Ovary (tissue), 9 donors: ENCODE results near the gene TMEM74B. TPM values are rescaled to one million over a fixed set of nuclear protein-coding genes. Genes with fewer than 3 reads are reported as not detected.

Experiments used
- DNase-seq, 5 donors: peaks; one replicate each; pipeline ENCODE4 v3.0.0-alpha.2; 2019 to 2020
- H3K27ac ChIP-seq, 2 donors: fragments of 200-600 bp; one replicate each; pipeline versions ENCODE4 v1.5.1 to v1.8.0; 2019 to 2022
- H3K27me3 ChIP-seq: fragments of 200-600 bp; one replicate; pipeline ENCODE4 v1.8.0; 2022
- H3K36me3 ChIP-seq: fragments of 200-600 bp; sonication (generic); one replicate; pipeline ENCODE4 v1.5.1; 2019
- H3K4me1 ChIP-seq: one replicate; pipeline ENCODE4 v1.8.1; 2013; ENCODE audit warnings: mild to moderate bottlenecking, moderate library complexity; ENCODE audit not compliant: insufficient read depth
- H3K4me3 ChIP-seq: fragments of 200-600 bp; sonication (generic); one replicate; pipeline ENCODE4 v1.5.1; 2017
- H3K9me3 ChIP-seq, 2 donors: fragments of 200-600 bp in 1 of 2; sonication (generic) in 1 of 2; one replicate each; pipeline versions ENCODE4 v1.5.1 to v1.8.1; 2013 to 2019; ENCODE audit warnings: mild to moderate bottlenecking in 1 of 2, moderate library complexity in 1 of 2
- CTCF ChIP-seq, 3 donors: fragments of 450-650 bp in 2 of 3; fragments of 200-600 bp in 1 of 3; IDR thresholded peaks; one replicate each; pipeline versions ENCODE4 v1.5.1 to v1.8.0; 2016 to 2022; ENCODE audit warnings: antibody characterized with exemption in 3 of 3, mild to moderate bottlenecking in 1 of 3
- EP300 ChIP-seq: sonication (generic); formaldehyde crosslinking; IDR thresholded peaks from one replicate; pipeline ENCODE4 v1.6.1; 2017; ENCODE audit warnings: antibody characterized with exemption
- POLR2A ChIP-seq: fragments of 450-650 bp; IDR thresholded peaks from one replicate; pipeline ENCODE4 v1.6.1; 2017; ENCODE audit warnings: antibody characterized with exemption, mild to moderate bottlenecking, moderate library complexity
- WGBS, 3 donors: extraction: QIAGEN DNeasy Blood & Tissue Kit in 1 of 3; methylation state at CpG; one replicate each; pipeline versions ENCODE4 v1.1.5 to v1.1.7; 2013 to 2017; 5-methylcytosine and 5-hydroxymethylcytosine counted together
- intact Hi-C, 4 donors: fragments of 100-400 bp; cut with DNase I; formaldehyde crosslinking; loops; one replicate each; pipeline versions ENCODE4 v1.11.0 to v1.15.1; 2022 to 2023
- polyA plus RNA-seq, 2 donors: library from polyadenylated mRNA; stranded (reverse); fragments of 200-250 nt in 1 of 2; fragments of 350-450 nt in 1 of 2; fragmentation: Illumina TruSeq in 1 of 2; extraction: RNeasy Lipid Tissue Mini Kit (QIAGEN cat#74804) in 1 of 2; gene quantifications; one replicate each; pipeline ENCODE4 v1.2.3, GENCODE V29; 2013 to 2014
- total RNA-seq, 7 donors: library from RNA; depleted of rRNA in 2 of 7; stranded (reverse); fragments of >200 nt in 2 of 7; fragmentation: NEBNext Ultra II Directional in 3 of 7; extraction: Animal tissue kit (Norgen Biotek cat#: 25700) in 3 of 7; gene quantifications; one replicate each; pipeline versions ENCODE4 v1.1.0 to v1.2.4, GENCODE V29; 2016 to 2023
- donor health status: DM: no; HTN: no; CAD: no; lungs with moderate emphysema.
- donor health status: DM: no; HTN: no; CAD: no.
- donor health status: Bipolar disorder and iron deficiency.
- donor health status: DM: yes; HTN: yes; CAD: no.
- donor health status: DM: no; HTN: no; CAD: no.
- donor health status: DM: yes; HTN: yes; CAD: no.

Gene TMEM74B
- total and polyA plus RNA-seq, 9 donors: 0.33 to 1.7 (median 1.0) TPM; not detected in 1

GRCh38 chr20:1199964-1200363 lies 15.2 kb upstream of the TMEM74B start:
- TF ChIP-seq POLR2A: no peak
- TF ChIP-seq EP300: no peak
- TF ChIP-seq CTCF (IDR thresholded peaks at IDR 0.05): no peak
- no peak overlapping the region for H3K27ac ChIP-seq
- H3K4me1 ChIP-seq: no peaks in the 10 kb centered on the region
- no peaks in the 10 kb centered on the region for H3K9me3 ChIP-seq
- intact Hi-C loops: loop anchor here in 1 of 4 donors (10.0 kb wide), 1 partner anchor 385 kb away; no protein-coding TSS in a partner anchor
- no peaks in the 10 kb centered on the region for H3K27me3 ChIP-seq
- WGBS, 3 donors: 90 to 100% (median 92%) methylated on average over 1 of the region's 1 CpG
- H3K4me3 ChIP-seq: no peak overlapping the region
- no peak for DNase-seq
- no peaks in the 10 kb centered on the region for H3K36me3 ChIP-seq

- H3K27ac ChIP-seq: no peak overlapping the region
- no peak for DNase-seq
- TF ChIP-seq EP300 (no peak), CTCF (IDR thresholded peaks at IDR 0.05) (no peak), POLR2A (no peak)
- no peak overlapping the region for H3K4me3 ChIP-seq
- no peaks in the 10 kb centered on the region for H3K27me3 ChIP-seq
- H3K36me3 ChIP-seq: no peaks in the 10 kb centered on the region
- H3K4me1 ChIP-seq: no peaks in the 10 kb centered on the region
- intact Hi-C loops: no loop called here
- 70 to 82% (median 76%) methylated on average over 7 of the region's 7 CpGs for WGBS, 3 donors
- no peaks in the 10 kb centered on the region for H3K9me3 ChIP-seq
Observed at GRCh38 chr20:1199212-1199873, 14.6 kb upstream of the TMEM74B start.

- intact Hi-C loops: no loop called here
- no peak for DNase-seq
- Histone ChIP-seq H3K27me3 (no peaks in the 10 kb centered on the region), H3K4me1 (no peaks in the 10 kb centered on the region), H3K36me3 (no peaks in the 10 kb centered on the region), H3K9me3 (no peaks in the 10 kb centered on the region), H3K4me3 (no peak overlapping the region), H3K27ac (no peak overlapping the region)
- TF ChIP-seq POLR2A (no peak), EP300 (no peak), CTCF (IDR thresholded peaks at IDR 0.05) (no peak)
- WGBS, 3 donors: 81 to 91% (median 88%) methylated on average over 5 of the region's 5 CpGs
Observed at GRCh38 chr20:1198751-1199150, 14.0 kb upstream of the TMEM74B start.

- intact Hi-C loops: no loop called here
- WGBS, 3 donors: 75 to 81% (median 79%) methylated on average over 7 of the region's 7 CpGs
- no peaks in the 10 kb centered on the region for H3K36me3 ChIP-seq
- H3K4me1 ChIP-seq: no peaks in the 10 kb centered on the region
- DNase-seq: no peak
- H3K27ac ChIP-seq: no peak overlapping the region
- TF ChIP-seq EP300: no peak
- TF ChIP-seq CTCF (IDR thresholded peaks at IDR 0.05): no peak
- TF ChIP-seq POLR2A: no peak
- no peaks in the 10 kb centered on the region for H3K27me3 ChIP-seq
- H3K9me3 ChIP-seq: no peaks in the 10 kb centered on the region
- H3K4me3 ChIP-seq: no peak overlapping the region
Observed at GRCh38 chr20:1197801-1198200, 13.0 kb upstream of the TMEM74B start.
